Activated CD4-positive, alpha-beta T cell treated with anti-CD3 and anti-CD28 coated beads for 4 hours (primary cell): ENCODE data around the gene OTUD7B.
A peak's percentile ranks its signal among the peaks of the same experiment; 100 is the strongest.
"Not testable (repeated sequence)": the region's sequence is repeated elsewhere in the genome, so short reads cannot be mapped to it uniquely, and the experiment has no call there.

Source experiments
- DNase-seq, 2 donors: peaks; one replicate each; pipeline ENCODE4 v3.0.0-alpha.2; 2020

The OTUD7B gene

GRCh38 chr1:150010393-150011115, at the start of gene OTUD7B:
TSS of gene OTUD7B (minus strand) at chr1:150010726. CDS start at chr1:149977510, 33,216 bp downstream.
- DNase-seq, result peak; percentile 64 to 69

GRCh38 chr1:150060260-150060659, 49.7 kb upstream of the OTUD7B start:
- no peak for DNase-seq

GRCh38 chr1:150056407-150056806, 45.9 kb upstream of the OTUD7B start:
- no peak for DNase-seq

DNA sequence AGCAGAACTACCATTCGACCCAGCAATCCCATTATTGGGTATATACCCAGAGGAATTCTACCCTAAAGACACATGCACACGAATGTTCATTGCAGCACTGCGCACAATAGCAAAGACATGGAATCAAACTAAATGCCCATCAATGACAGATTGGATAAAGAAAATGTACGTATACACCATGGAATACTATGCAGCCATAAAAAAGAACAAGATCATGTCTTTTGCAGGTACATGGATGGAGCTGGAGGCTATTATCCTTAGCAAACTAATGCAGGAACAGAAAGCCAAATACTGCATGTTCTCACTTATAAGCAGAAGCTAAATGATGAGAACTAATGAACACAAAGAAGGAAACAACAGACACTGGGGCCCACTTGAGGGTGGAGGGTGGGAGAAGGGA, 45.0 kb upstream of the OTUD7B start:
- not testable (repeated sequence) for DNase-seq

DNA sequence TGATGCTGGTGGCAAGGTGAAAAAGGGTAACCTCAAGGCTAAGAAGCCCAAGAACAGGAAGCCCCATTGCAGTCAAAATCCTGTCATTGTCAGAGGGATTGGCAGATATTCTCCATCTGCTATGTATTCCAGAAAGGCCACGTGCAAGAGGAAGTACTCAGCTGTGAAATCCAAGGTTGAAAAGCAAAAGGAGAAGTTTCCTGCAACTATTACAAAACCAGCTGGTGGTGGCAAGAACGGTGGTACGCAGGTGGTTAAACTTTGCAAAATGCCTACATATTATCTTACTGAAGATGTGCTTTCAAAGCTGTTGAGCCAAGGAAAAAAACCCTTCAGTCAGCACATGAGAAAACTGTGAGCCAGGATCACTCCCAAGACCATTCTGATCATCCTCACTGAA, 43.4 kb upstream of the OTUD7B start:
- no peak for DNase-seq

GRCh38 chr1:150051905-150052412, 41.4 kb upstream of the OTUD7B start:
- DNase-seq, result not testable (repeated sequence)

GRCh38 chr1:150051089-150051373, 40.5 kb upstream of the OTUD7B start:
- DNase-seq, result no peak

DNA sequence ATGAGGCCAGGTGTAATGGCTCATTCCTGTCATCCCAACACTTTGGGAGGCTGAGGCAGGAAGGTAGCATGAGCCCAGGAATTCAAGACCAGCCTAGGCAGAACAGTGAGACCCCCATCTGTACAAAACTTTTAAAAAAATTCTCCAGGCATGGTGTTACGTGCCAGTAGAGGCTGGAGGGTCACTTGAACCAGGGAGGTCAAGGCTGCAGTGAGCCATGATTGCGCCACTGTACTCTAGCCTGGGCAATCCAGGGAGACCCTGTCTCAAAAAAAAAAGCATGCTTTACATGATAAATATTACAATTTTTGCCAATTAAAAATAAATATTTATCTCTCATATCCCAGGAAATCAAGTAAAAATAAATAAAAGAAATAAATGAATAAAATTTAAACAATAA, 39.4 kb upstream of the OTUD7B start:
- no peak for DNase-seq

DNA sequence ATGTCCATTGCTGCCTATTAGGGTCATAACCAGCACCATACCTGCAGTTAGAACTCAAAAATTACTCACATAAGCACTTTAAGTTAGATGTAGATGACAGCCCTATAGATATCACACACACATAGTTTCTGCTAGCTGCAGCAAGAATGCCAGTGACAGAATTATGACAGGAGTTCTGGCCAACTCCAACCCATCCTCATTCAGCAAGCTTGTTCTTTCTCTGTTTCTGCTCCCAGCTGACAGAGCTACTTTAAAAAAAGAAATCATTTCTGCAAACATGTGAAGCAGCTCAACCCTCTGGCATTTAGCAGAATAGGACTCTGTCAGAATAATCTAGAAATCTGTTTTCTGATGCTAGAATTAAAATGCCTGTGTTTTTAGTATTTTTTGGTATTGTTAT, 23.8 kb upstream of the OTUD7B start:
- DNase-seq, result no peak

DNA sequence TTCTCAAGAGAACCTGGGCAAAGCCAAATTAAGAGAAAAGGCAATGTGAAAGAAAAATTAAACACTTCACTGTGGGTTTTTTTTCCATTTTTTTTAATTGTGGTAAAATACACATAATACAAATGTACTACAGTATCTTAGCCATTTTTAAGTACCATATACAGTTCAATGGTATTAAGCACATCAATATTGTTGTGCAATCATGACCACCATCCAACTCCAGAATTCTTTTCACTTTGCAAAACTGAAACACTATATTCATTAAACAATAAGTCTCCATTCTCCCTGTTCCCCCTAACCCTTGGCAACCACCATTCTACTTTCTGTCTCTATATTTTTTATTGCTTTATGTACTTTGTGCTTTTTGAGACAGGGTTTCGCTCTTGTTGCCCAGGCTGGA, 17.8 kb upstream of the OTUD7B start:
- no peak for DNase-seq

DNA sequence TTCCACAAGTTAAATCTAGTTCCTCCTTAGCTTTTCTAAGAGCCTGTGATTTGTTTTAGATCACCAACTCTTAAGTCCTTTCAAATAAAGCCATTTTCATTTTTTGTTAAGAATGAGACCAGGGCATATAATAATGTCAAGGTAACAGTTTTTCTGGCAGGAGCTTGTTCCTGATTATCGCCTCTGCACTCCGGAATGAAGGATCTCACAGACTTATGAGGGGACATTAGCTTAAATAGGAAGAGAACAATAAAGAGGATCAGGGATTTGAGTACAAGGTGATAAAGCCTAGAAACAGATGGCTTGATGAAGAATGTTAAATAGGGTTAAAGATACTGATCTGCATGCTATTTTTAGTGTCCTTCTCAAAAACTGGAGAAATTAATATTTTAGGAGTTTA, 13.6 kb upstream of the OTUD7B start:
- DNase-seq, result no peak

DNA sequence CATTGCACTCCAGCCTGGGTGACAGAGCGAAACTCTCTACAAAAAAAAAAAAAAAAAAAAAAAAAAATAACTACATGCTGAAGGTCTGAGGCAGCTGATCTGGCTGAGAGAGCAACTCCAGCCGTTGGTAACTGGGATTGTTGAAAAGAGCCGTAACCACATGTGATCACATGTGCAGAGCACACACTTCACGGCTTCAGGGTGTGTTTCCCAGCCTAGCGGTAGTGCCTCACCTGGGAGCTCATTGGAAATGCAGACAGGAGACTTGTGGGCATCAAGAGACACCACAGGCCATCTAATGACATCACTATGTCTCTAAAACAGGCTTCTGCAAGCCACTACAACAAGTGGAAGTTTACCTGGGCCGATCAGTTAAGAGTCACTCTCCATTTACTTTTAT, 11.8 kb upstream of the OTUD7B start:
- DNase-seq, result no peak

DNA sequence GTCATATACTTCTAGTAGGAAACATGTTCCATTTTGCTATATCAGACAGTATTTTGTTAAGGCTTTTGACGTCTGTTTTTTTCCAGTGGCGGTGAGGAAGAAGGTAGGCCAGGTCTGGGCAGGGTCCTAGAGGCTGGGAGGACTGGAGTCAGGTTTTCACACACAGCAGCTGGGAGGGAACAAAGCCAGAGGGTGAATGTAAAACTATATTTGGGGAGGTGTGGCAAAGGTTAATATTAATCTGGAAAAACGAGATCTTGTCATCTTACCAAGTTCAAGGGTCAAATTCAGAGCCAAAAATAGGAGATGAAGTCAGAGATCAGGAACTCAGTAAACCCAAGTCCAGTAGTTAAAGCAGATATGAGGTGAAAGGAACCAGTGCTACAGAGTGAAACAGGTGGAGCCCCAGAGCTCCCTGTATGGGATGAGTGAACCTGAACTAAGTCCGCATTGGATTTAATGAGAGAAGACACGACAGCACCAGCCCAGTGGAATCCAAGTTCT, 10.7 kb upstream of the OTUD7B start:
- DNase-seq, result no peak

- DNase-seq, result no peak
Measured at GRCh38 chr1:150020711-150021110, 10.2 kb upstream of the OTUD7B start.

DNA sequence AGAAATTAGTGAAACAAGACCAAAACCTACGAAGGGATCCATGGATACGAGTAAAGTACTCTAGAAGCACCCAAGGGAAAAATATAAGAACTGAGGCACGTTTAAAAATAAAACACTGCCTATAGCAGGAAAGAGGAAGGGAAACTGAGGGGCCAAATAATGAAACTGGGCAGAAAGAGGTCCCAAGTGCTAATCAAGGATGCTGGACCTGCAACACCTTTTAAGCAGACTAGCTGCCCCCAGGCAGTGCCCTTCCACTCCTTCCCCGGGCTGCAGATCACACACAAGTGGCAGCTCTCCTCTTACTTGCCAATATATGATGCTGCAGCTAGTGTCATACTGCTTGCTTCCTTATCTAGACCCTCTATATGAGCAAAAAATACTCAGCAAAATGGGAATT, 7.6 kb upstream of the OTUD7B start:
- no peak for DNase-seq

- DNase-seq, result no peak
Measured at GRCh38 chr1:150017206-150017750, 6.8 kb upstream of the OTUD7B start.

DNA sequence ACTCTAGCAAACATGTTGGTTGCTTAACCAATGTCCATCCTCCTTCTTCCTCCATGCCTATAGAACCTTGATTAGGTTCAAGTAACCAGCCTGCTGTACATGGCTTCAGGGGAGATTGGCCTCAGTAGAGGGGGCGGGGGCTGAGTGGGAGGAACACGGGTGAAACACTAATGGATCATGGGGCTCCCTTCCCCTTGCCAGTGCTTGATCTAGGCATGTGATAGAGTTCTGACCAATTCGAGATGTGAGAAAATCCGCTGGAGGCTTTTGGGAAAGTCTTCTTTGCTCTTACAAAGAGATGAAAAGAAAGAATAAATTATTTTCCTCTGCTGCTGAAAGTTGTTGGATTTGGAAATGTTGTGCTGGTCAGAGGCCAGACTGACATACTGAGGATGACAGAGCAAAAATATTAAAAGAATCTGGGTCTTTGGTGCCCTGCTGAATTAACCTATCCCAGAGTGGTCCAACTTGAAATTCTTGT, 5.2 kb upstream of the OTUD7B start:
- DNase-seq, result no peak

DNA sequence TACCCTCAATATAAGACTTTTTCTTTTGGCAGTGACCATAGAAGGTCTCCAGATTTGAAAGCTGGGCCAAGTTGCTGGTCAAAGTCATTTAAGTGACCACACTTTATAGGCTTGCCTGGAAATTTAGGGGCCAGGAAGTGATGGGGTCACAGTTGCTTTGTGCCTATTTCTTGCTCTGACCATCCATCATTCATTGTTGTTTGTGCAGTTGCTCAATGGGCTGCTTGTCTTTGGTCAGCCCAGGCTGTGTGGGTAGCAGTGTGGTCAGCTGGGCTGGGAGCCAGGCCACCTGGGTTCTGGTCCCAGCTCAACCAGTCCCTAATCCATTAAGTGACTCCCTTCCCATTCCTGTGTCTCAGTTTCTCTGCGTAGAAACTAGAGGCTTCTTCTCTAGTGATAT, 2.1 kb upstream of the OTUD7B start:
- no peak for DNase-seq

DNA sequence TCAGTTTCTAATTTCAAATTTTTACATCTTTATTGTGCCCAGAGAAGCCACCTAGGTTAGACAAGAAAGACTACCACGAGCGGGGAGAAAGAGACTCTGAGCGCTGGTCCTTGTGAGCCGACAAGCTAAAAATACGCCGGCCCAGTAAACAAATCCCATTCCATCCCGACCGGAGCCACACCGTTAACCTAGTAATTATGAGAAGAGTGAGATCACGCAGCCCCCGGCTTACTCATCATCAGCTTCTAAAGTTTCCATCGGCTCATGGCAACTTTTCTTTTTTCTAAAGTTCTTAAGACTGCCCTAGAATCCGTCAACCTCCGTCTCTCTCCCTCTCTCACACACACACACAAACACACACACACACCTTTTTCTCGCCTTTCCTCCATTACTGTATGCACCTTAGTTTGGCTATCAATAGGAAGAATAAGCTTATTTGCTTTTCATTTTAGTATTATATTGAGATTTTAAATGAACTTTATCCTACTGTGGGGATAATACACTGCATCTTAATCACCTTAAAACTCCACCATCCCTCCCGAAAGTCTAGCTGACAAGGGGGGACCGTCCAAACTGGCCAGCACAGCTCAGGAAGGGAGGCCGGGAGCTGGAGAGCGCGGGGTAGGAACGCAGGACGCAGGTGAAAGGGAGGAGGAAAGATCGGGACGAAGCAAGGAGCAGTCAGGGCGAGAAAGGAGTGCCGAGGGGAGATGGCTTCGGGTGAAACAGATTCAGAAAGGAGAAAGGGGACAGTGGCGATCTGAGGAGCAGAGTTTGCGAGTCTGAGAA, 728 bp downstream of the OTUD7B start:
- peak; percentile 64 to 66 for DNase-seq

GRCh38 chr1:150008699-150009098, 1.8 kb downstream of the OTUD7B start:
- DNase-seq, result no peak

GRCh38 chr1:150006881-150007421, 3.6 kb downstream of the OTUD7B start:
- DNase-seq, result peak in 1 of 2 donors; percentile 10

DNA sequence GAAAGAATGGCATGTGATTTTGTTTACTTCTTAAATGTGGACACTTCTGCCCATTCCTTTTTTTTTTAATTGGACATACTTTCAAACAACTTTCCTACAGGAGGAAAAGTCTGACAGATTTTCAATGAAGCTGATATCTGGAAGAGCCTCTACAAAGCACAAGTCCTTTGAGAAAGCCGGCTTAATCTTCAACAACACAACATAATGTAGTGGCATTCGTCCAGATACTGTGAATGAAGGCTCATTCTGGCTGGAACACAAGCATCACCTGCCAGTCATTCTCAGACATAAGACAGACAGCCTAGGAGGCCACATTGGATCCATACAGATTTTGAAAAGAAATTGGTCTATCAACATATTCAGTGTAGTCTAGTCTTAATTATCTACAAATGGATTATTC, 4.9 kb downstream of the OTUD7B start:
- no peak for DNase-seq

- no peak for DNase-seq
Measured at GRCh38 chr1:150003801-150004200, 6.7 kb downstream of the OTUD7B start.

- no peak for DNase-seq
Measured at GRCh38 chr1:150002217-150002616, 8.3 kb downstream of the OTUD7B start.
